Endothelial cell of umbilical vein (primary cell): ENCODE data around the gene MACROD2.

Experiments used
- GATA2 ChIP-seq: IDR thresholded peaks from 2 replicates; pipeline ENCODE4 v1.7.0; 2011; ENCODE audit warnings: low read depth, mild to moderate bottlenecking, moderate library complexity, mixed read lengths, low read length; ENCODE audit not compliant: insufficient read length, insufficient read depth
- POLR2A ChIP-seq: IDR thresholded peaks from 2 replicates; pipeline ENCODE4 v1.6.1; 2012; ENCODE audit warnings: low read depth, mild to moderate bottlenecking, control low read depth, low read length
- POLR2AphosphoS5 ChIP-seq: IDR thresholded peaks from 2 replicates; pipeline ENCODE4 v1.6.1; 2012; ENCODE audit warnings: low read depth, mild to moderate bottlenecking, control low read depth, low read length, moderate library complexity; ENCODE audit not compliant: insufficient read depth
- TF ChIP-seq, protein P1 (sequence below), 2 donors: IDR thresholded peaks; 1 replicate in 1 of 2; 2 replicates in 1 of 2; pipeline ENCODE4 v1.5.1; 2011; ENCODE audit warnings: low read length in 2 of 2, mild to moderate bottlenecking in 2 of 2, moderate library complexity in 2 of 2, control low read depth in 1 of 2, inconsistent platforms in 1 of 2, low read depth in 1 of 2; ENCODE audit not compliant: insufficient read depth in 1 of 2; ENCODE audit errors: extremely low read depth in 1 of 2

DNA sequence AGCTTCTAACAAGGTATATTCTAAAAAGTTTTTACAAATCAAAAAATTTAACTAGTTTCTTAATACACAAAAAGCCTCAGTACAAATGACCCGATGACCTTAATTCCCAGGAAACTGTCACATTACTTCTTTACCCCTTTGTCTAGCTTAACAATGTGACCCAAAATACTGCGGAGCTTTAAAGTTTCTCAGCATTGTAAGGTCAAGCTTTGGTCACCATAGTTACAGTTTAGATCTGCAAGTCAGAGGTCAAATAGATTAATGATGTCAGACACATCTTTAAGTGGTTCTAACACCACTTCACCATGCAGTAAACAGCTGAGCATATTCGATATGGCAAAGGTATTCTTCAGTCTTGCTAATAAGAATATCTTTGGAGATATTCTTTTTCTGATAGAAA lies 378.9 kb downstream of the MACROD2 start:
- TF ChIP-seq GATA2 (no peak), POLR2A (no peak), POLR2AphosphoS5 (no peak)
- TF ChIP-seq, protein P1, sequence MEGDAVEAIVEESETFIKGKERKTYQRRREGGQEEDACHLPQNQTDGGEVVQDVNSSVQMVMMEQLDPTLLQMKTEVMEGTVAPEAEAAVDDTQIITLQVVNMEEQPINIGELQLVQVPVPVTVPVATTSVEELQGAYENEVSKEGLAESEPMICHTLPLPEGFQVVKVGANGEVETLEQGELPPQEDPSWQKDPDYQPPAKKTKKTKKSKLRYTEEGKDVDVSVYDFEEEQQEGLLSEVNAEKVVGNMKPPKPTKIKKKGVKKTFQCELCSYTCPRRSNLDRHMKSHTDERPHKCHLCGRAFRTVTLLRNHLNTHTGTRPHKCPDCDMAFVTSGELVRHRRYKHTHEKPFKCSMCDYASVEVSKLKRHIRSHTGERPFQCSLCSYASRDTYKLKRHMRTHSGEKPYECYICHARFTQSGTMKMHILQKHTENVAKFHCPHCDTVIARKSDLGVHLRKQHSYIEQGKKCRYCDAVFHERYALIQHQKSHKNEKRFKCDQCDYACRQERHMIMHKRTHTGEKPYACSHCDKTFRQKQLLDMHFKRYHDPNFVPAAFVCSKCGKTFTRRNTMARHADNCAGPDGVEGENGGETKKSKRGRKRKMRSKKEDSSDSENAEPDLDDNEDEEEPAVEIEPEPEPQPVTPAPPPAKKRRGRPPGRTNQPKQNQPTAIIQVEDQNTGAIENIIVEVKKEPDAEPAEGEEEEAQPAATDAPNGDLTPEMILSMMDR (IDR thresholded peaks at IDR 0.05; ENCODE audit: extremely low read depth in 1 of 2, insufficient read depth in 1 of 2, low read depth in 1 of 2, low read length in 2 of 2), result no peak
